DOHH2 (cell line): ENCODE data around the gene ENOX1.

Experiments
- H3F3A ChIP-seq: fragments of 200-600 bp; sonication (generic), shearing (Covaris generic); 2 replicates; pipeline ENCODE4 v1.6.0; 2016; ENCODE audit warnings: antibody characterized with exemption, mild to moderate bottlenecking; ENCODE audit not compliant: control insufficient read depth, insufficient read depth
- H3K27ac ChIP-seq: fragments of 200-600 bp; sonication (generic); 2 replicates; pipeline ENCODE4 v1.5.1; 2014; ENCODE audit warnings: low read depth, mild to moderate bottlenecking, low read length, moderate library complexity
- H3K27me3 ChIP-seq: fragments of 200-600 bp; sonication (generic); 2 replicates; pipeline ENCODE4 v1.6.1; 2014; ENCODE audit warnings: mild to moderate bottlenecking, low read length, mixed read lengths; ENCODE audit not compliant: control insufficient read depth
- H3K36me3 ChIP-seq: fragments of 200-600 bp; sonication (generic); 2 replicates; pipeline ENCODE4 v1.6.1; 2014; ENCODE audit warnings: mild to moderate bottlenecking, low read length, moderate library complexity, mixed read lengths; ENCODE audit not compliant: control insufficient read depth
- H3K4me1 ChIP-seq: fragments of 200-600 bp; sonication (generic); 2 replicates; pipeline ENCODE4 v1.6.1; 2014; ENCODE audit warnings: mild to moderate bottlenecking, low read length, mixed read lengths; ENCODE audit not compliant: control insufficient read depth
- H3K4me2 ChIP-seq: fragments of 200-600 bp; sonication (generic); 2 replicates; pipeline ENCODE4 v1.6.0; 2014; ENCODE audit warnings: mild to moderate bottlenecking, low read length, moderate library complexity
- H3K4me3 ChIP-seq: fragments of 200-600 bp; sonication (generic); 2 replicates; pipeline ENCODE4 v1.5.1; 2014; ENCODE audit warnings: mild to moderate bottlenecking, low read length, mixed read lengths
- H3K79me2 ChIP-seq: fragments of 200-600 bp; sonication (generic); 2 replicates; pipeline ENCODE4 v1.6.1; 2014; ENCODE audit warnings: mild to moderate bottlenecking, low read length, mixed read lengths; ENCODE audit not compliant: control insufficient read depth
- H3K9me2 ChIP-seq: fragments of 200-600 bp; sonication (generic); replicated peaks from 2 replicates; pipeline ENCODE4 v1.6.1; 2014; ENCODE audit warnings: mild to moderate bottlenecking, low read length, mixed read lengths; ENCODE audit not compliant: control insufficient read depth
- H3K9me3 ChIP-seq: fragments of 200-600 bp; sonication (generic); 2 replicates; pipeline ENCODE4 v1.6.1; 2014; ENCODE audit warnings: antibody characterized with exemption, low read length, mixed read lengths; ENCODE audit not compliant: control insufficient read depth, insufficient read depth
- H4K20me1 ChIP-seq: fragments of 200-600 bp; sonication (generic); 2 replicates; pipeline ENCODE4 v1.6.0; 2014; ENCODE audit warnings: low read depth, mild to moderate bottlenecking, antibody characterized with exemption, low read length, moderate library complexity; ENCODE audit not compliant: control insufficient read depth, insufficient read depth
- CTCF ChIP-seq: fragments of 200-600 bp; sonication (generic); IDR thresholded peaks from one replicate; pipeline ENCODE4 v1.5.1; 2014; ENCODE audit warnings: antibody characterized with exemption, mild to moderate bottlenecking, low read depth, low read length; ENCODE audit not compliant: poor library complexity, severe bottlenecking
- EZH2phosphoT487 ChIP-seq: fragments of 200-600 bp; sonication (generic); IDR thresholded peaks from 2 replicates; pipeline ENCODE4 v1.6.1; 2017; ENCODE audit warnings: borderline replicate concordance, mild to moderate bottlenecking, antibody characterized with exemption, low read length, moderate library complexity, mixed read lengths

Gene ENOX1

GRCh38 chr13:43180837-43181236 is 605.9 kb downstream of the ENOX1 start:
- Histone ChIP-seq H3K4me1 (no peaks in the 10 kb centered on the region), H3F3A (no peaks in the 10 kb centered on the region), H3K27me3 (no peaks in the 10 kb centered on the region), H3K9me3 (peaks cover 11% of the 10 kb centered on the region; the same call in 1 of the 2 replicates), H4K20me1 (no peaks in the 10 kb centered on the region), H3K79me2 (no peaks in the 10 kb centered on the region), H3K27ac (no peak overlapping the region), H3K9me2 (no peaks in the 10 kb centered on the region), H3K4me3 (no peak overlapping the region), H3K4me2 (no peak overlapping the region), H3K36me3 (no peaks in the 10 kb centered on the region)
- TF ChIP-seq EZH2phosphoT487 (no peak), CTCF (no peak)

GRCh38 chr13:43180036-43180660 is 606.6 kb downstream of the ENOX1 start:
- Histone ChIP-seq H3F3A (no peaks in the 10 kb centered on the region), H3K36me3 (no peaks in the 10 kb centered on the region), H3K4me2 (no peak overlapping the region), H3K4me1 (no peaks in the 10 kb centered on the region), H3K4me3 (no peak overlapping the region), H3K9me2 (no peaks in the 10 kb centered on the region), H3K27ac (no peak overlapping the region), H3K27me3 (no peaks in the 10 kb centered on the region), H3K9me3 (peaks cover 11% of the 10 kb centered on the region; the same call in 1 of the 2 replicates), H4K20me1 (no peaks in the 10 kb centered on the region), H3K79me2 (no peaks in the 10 kb centered on the region)
- TF ChIP-seq EZH2phosphoT487 = no peak
- no peak for TF ChIP-seq CTCF

GRCh38 chr13:43171489-43171888 is 615.3 kb downstream of the ENOX1 start:
- Histone ChIP-seq H3K4me2 (no peak overlapping the region), H3K4me1 (no peaks in the 10 kb centered on the region), H3K4me3 (no peak overlapping the region), H3F3A (no peaks in the 10 kb centered on the region), H3K27me3 (no peaks in the 10 kb centered on the region), H3K9me3 (no peaks in the 10 kb centered on the region), H3K9me2 (no peaks in the 10 kb centered on the region), H4K20me1 (no peaks in the 10 kb centered on the region), H3K36me3 (no peaks in the 10 kb centered on the region), H3K79me2 (no peaks in the 10 kb centered on the region), H3K27ac (no peak overlapping the region)
- TF ChIP-seq CTCF (no peak), EZH2phosphoT487 (no peak)
